HG03442 (cell line): ENCODE results near the gene PGAM4.
"Not testable (repeated sequence)": the region's sequence is repeated elsewhere in the genome, so short reads cannot be mapped to it uniquely, and the experiment has no call there.

Experiments used
- ATAC-seq: cut with Tn5 transposase; IDR thresholded peaks from one replicate; pipeline ENCODE4 v1.9.1; 2021; ENCODE audit warnings: mild to moderate bottlenecking, moderate library complexity; ENCODE audit not compliant: unreplicated experiment

PGAM4 gene

DNA sequence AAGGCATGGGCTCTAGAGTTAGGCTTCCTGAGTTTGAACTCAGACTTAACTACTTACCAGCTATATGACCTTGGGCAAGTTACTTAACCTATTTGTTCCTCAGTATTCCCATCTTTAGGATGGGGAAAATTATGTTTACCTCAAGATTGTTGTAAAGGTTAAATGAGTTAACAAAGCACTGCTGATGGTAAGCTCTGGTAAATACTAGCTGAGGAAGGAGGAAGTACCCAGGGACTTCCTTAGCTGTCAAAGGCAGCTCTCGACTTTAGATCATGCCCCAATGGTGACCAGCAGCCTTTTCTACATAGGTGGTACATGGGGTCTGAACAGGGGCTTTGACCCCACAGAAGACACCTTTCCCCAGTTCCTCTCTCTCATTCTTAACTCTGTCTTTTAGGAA, 38.9 kb downstream of the PGAM4 start:
- ATAC-seq: no peak

DNA sequence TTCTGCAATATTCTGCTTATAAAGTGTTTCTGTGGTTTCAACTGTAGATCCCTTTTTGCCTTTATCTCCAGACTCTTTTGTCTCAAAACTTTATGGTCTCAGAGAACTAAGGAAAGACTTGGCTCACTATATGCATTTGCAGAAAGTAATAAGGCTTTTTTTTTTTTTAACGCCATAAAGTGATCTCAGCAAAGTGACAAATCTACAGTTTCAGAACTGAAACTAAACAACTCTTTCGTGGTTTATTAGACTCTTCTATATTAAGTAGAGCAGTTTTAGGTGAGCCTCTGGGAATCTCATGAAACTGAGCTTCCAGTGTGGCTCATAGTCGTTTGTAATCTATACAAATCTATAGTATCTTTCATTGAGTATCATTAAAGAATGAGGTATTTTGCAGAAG, 43.7 kb downstream of the PGAM4 start:
- no peak for ATAC-seq

DNA sequence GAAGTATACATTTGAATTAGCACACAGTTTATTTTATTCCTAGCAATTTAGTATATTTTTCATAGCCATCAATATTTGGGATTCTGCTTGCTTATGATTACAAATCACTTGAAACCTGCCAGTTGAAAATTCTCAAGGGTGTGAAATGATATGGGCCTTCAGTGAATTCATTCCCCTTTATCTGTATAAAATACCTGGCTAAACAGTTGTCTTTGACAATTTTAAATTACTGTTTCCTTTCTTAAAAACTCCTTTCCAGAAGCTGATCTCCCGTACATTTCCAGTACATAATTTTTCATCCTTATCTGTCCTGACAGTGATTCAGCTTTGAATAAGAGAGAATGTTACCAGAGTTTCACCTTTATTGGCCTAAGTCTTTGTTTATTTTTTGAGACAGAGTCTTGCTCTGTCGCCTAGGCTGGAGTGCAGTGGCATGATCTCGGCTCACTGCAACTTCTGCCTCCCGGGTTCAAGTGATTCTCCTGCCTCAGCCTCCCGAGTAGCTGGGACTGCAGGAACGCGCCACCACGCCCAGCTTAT, 45.0 kb downstream of the PGAM4 start:
- ATAC-seq: no peak

GRCh38 chrX:77922787-77923186, 46.7 kb downstream of the PGAM4 start:
- ATAC-seq: no peak

GRCh38 chrX:77919370-77919769, 50.1 kb downstream of the PGAM4 start:
- not testable (repeated sequence) for ATAC-seq

DNA sequence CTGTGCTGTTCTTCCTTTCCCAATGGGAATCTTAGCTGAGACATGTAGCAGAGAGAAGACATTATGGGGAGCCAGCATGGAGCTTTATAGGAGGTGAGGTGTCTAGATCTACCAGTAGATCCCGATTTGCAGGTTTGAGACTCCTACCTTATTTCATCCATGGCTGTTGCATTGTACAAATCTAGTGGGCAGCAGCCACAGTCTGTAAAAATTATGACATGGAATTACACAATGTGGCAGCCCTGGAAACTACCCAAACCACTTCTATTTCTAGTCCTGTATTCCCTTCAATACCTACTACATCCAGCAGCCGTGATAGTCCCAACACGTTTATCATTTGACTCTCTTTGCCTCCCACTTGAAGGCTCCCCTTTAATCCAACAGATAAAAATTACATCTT, 50.9 kb downstream of the PGAM4 start:
- no peak for ATAC-seq
